Measurements from ENCODE around the gene KCNG1.

GRCh38 chr20:50967586-50967985, 55.3 kb downstream of the KCNG1 start:
- TF ChIP-seq GATA2 (IDR thresholded peaks at IDR 0.05; ENCODE audit: low read depth, low read length) (no peak), GATA3 (IDR thresholded peaks at IDR 0.05; ENCODE audit: low read depth, low read length) (no peak)
